GM21360 (cell line): Measurements from ENCODE around the gene ZNF823.
"Not testable (repeated sequence)": the region's sequence is repeated elsewhere in the genome, so short reads cannot be mapped to it uniquely, and the experiment has no call there.

Source experiments
- ATAC-seq: cut with Tn5 transposase; IDR thresholded peaks from one replicate; pipeline ENCODE4 v1.9.1; 2021; ENCODE audit warnings: mild to moderate bottlenecking, moderate library complexity; ENCODE audit not compliant: unreplicated experiment

The ZNF823 gene

GRCh38 chr19:11684987-11685675 is 53.6 kb downstream of the ZNF823 start:
- ATAC-seq = no peak

GRCh38 chr19:11680689-11681302 is 58.0 kb downstream of the ZNF823 start:
- no peak for ATAC-seq

DNA sequence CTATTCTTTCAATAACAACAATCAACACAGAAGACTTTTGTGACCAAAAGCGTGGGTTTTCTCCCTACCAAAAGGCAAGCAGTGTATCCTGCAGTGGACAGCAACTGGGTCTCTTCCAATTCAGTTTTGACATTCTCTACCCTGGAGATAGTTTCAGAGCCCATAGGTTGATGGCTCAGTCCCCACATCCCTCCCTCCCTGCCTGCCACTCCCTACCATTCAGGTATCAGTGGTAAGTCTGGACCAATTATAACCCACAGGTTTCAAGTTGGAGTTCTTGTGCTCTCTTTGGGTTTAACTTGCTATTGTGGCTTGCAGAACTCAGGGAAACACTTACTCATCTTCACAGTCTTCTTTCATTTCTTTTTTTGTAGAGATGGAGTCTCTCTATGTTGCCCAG is 60.2 kb downstream of the ZNF823 start:
- ATAC-seq = no peak

- ATAC-seq = not testable (repeated sequence)
Observed at GRCh38 chr19:11676661-11677600, 61.8 kb downstream of the ZNF823 start.

DNA sequence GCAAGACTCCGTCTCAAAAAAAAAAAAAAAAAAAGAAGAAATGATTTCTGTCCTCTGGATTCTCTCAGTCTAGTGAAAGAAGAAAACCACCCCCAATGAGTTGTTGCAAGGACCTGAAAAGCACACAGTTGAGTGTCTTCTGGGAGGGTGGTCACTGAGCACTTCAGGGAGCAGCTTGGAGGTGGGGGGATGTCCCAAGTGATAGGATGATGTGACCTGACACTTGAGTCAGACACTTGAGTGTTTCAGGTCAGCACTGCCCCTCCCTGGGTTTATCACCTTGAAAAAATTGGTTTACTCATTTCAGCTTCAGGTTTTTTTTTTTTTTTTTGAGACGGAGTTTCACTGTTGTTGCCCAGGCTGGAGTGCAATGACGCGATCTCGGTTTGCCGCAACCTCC is 63.2 kb downstream of the ZNF823 start:
- no peak for ATAC-seq

- ATAC-seq = no peak
Observed at GRCh38 chr19:11674067-11674492, 64.7 kb downstream of the ZNF823 start.

DNA sequence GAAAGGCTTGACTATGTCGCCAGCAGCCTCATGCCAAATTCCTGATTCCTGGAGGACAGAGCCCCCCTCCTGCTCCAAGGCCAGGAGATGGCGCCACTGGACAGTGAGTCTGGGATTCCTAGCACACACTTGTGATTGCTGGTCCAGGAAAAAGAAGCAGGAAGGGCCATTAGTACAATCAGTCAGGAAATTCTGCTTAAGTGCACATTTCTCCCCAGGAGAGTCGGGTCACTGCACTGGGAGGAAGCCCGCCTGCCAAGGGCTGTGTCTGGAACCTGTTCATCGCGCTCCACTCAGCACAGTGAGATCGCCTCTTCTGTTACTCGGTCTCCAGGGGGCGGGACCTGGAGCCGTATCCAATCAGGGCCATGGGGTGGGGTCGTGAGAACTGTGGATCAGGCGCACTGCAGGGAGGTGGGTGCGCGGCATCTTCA is 65.1 kb downstream of the ZNF823 start:
- no peak for ATAC-seq
